Liver (tissue), 9 donors: ENCODE data around the gene CELF2. TPM values are rescaled to one million over a fixed set of nuclear protein-coding genes. Genes with fewer than 3 reads are reported as not detected.

Source experiments
- DNase-seq: peaks from one replicate; pipeline ENCODE4 v3.0.0-alpha.2; 2017; ENCODE audit warnings: low spot score
- H3K27ac ChIP-seq, 2 donors: one replicate each; pipeline ENCODE4 v1.7.0; 2013; ENCODE audit warnings: inconsistent platforms in 2 of 2, low read length in 2 of 2, control low read depth in 1 of 2, low read depth in 1 of 2, mild to moderate bottlenecking in 1 of 2
- H3K27me3 ChIP-seq, 4 donors: one replicate each; pipeline versions ENCODE4 v1.6.1 to v1.7.0; 2013; ENCODE audit warnings: low read length in 3 of 4, inconsistent platforms in 1 of 4, mild to moderate bottlenecking in 1 of 4, moderate library complexity in 1 of 4; ENCODE audit not compliant: control insufficient read depth in 4 of 4, insufficient read depth in 4 of 4
- H3K36me3 ChIP-seq, 4 donors: one replicate each; pipeline versions ENCODE4 v1.6.1 to v1.7.0; 2013; ENCODE audit warnings: low read length in 3 of 4, mild to moderate bottlenecking in 3 of 4, low read depth in 1 of 4, moderate library complexity in 1 of 4; ENCODE audit not compliant: control insufficient read depth in 4 of 4, insufficient read depth in 3 of 4
- H3K4me1 ChIP-seq, 4 donors: one replicate each; pipeline versions ENCODE4 v1.6.1 to v1.7.0; 2013; ENCODE audit warnings: low read length in 3 of 4, mild to moderate bottlenecking in 3 of 4, moderate library complexity in 1 of 4; ENCODE audit not compliant: control insufficient read depth in 4 of 4, insufficient read depth in 4 of 4
- H3K4me3 ChIP-seq, 3 donors: one replicate each; pipeline versions ENCODE4 v1.6.1 to v1.7.0; 2013; ENCODE audit warnings: low read length in 3 of 3, control low read depth in 1 of 3, low read depth in 1 of 3, mild to moderate bottlenecking in 1 of 3
- H3K9ac ChIP-seq, 2 donors: one replicate each; pipeline ENCODE4 v1.7.0; 2013; ENCODE audit warnings: low read length in 2 of 2, mild to moderate bottlenecking in 2 of 2, moderate library complexity in 2 of 2, control low read depth in 1 of 2, low read depth in 1 of 2
- H3K9me3 ChIP-seq, 4 donors: one replicate each; pipeline versions ENCODE4 v1.6.1 to v1.7.0; 2013; ENCODE audit warnings: low read length in 3 of 4; ENCODE audit not compliant: control insufficient read depth in 4 of 4
- EGR1 ChIP-seq, 2 donors: IDR thresholded peaks; 2 replicates each; pipeline ENCODE4 v1.6.1; 2016 to 2018; ENCODE audit warnings: antibody characterized with exemption in 2 of 2, low read depth in 2 of 2
- FOXA1 ChIP-seq: IDR thresholded peaks from 2 replicates; pipeline ENCODE4 v1.6.1; 2016; ENCODE audit warnings: antibody characterized with exemption
- FOXA2 ChIP-seq: IDR thresholded peaks from 2 replicates; pipeline ENCODE4 v1.6.1; 2016; ENCODE audit warnings: antibody characterized with exemption
- GABPA ChIP-seq, 2 donors: IDR thresholded peaks in 1 of 2; conservative IDR thresholded peaks in 1 of 2; 2 replicates each; pipeline ENCODE4 v1.6.1; 2016; ENCODE audit warnings: antibody characterized with exemption in 2 of 2, mild to moderate bottlenecking in 1 of 2, moderate library complexity in 1 of 2
- HNF4G ChIP-seq: IDR thresholded peaks from 2 replicates; pipeline ENCODE4 v1.6.1; 2016; ENCODE audit warnings: antibody characterized with exemption
- JUND ChIP-seq, 2 donors: IDR thresholded peaks; 2 replicates each; pipeline ENCODE4 v1.6.1; 2016; ENCODE audit warnings: antibody characterized with exemption in 2 of 2
- NR2F2 ChIP-seq: IDR thresholded peaks from 2 replicates; pipeline ENCODE4 v1.6.1; 2016; ENCODE audit warnings: antibody characterized with exemption
- RAD21 ChIP-seq, 2 donors: IDR thresholded peaks; 2 replicates each; pipeline ENCODE4 v1.6.1; 2016; ENCODE audit warnings: antibody characterized with exemption in 2 of 2, mild to moderate bottlenecking in 2 of 2
- REST ChIP-seq: IDR thresholded peaks from 2 replicates; pipeline ENCODE4 v1.6.1; 2016; ENCODE audit warnings: antibody characterized with exemption, mild to moderate bottlenecking
- RXRA ChIP-seq, 2 donors: IDR thresholded peaks; 2 replicates each; pipeline ENCODE4 v1.6.1; 2017 to 2018; ENCODE audit warnings: antibody characterized with exemption in 2 of 2, mild to moderate bottlenecking in 1 of 2
- SP1 ChIP-seq: IDR thresholded peaks from 2 replicates; pipeline ENCODE4 v1.6.1; 2018; ENCODE audit warnings: antibody characterized with exemption, mild to moderate bottlenecking
- TAF1 ChIP-seq: conservative IDR thresholded peaks from 2 replicates; pipeline ENCODE4 v1.6.1; 2016; ENCODE audit warnings: antibody characterized with exemption, mild to moderate bottlenecking
- YY1 ChIP-seq: IDR thresholded peaks from 2 replicates; pipeline ENCODE4 v1.6.1; 2016; ENCODE audit warnings: antibody characterized with exemption, mild to moderate bottlenecking
- WGBS: extraction: QIAGEN DNeasy Blood & Tissue Kit; methylation state at CpG from one replicate; pipeline ENCODE4 v1.1.7; 2013; 5-methylcytosine and 5-hydroxymethylcytosine counted together
- polyA plus RNA-seq, 2 donors: library from polyadenylated mRNA; stranded (reverse) in 1 of 2; unstranded in 1 of 2; fragments of 200-250 nt in 1 of 2; fragments of >200 nt in 1 of 2; fragmentation: Nextera tagmentation in 1 of 2; extraction: Ambion mirVana in 1 of 2; gene quantifications; one replicate each; pipeline versions ENCODE4 v1.2.1 to v1.2.3, GENCODE V29; 2013 to 2015
- total RNA-seq, 2 donors: library from RNA; depleted of rRNA; stranded (reverse); fragments of >200 nt; gene quantifications; one replicate each; pipeline ENCODE4 v1.2.3, GENCODE V29; 2014
- TF ChIP-seq, protein P1 (sequence below): fragments of 150-350 bp; IDR thresholded peaks from 2 replicates; pipeline ENCODE4 v1.5.1; 2017; ENCODE audit warnings: improper control_type of control experiment, low read depth, low read length; ENCODE audit not compliant: missing input control
- TF ChIP-seq, protein P2 (sequence below): IDR thresholded peaks from 2 replicates; pipeline ENCODE4 v1.6.1; 2016; ENCODE audit warnings: antibody characterized with exemption
- TF ChIP-seq, protein P3 (sequence below): IDR thresholded peaks from 2 replicates; pipeline ENCODE4 v1.6.1; 2016; ENCODE audit warnings: antibody characterized with exemption
- donor health status: healthy.
- donor health status: healthy.
- donor health status: healthy.
- donor health status: healthy.
- donor health status: healthy.

Gene CELF2
- total and polyA plus RNA-seq, 4 donors: 1.4 to 8.5 (median 5.6) TPM

DNA sequence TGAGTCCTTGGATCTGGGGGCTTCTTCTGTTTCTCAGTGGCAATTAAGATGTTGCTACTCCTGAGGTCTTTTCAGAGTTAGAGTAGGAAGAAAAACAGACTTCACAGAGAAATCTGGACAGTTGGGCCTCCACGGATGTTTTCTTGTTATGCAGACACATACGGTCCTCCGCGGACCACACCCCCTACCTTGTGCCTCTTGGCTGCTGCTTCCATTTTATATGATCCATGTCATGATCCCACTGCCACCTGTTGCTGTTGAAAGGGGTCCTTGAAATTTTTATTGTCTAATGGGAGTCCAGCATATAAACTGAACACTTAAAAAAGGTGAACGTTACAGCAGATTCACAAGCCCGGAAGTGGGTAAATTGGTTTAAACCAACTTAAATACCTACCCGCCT, 8.3 kb downstream of the CELF2 start:
- TF ChIP-seq, protein P1, sequence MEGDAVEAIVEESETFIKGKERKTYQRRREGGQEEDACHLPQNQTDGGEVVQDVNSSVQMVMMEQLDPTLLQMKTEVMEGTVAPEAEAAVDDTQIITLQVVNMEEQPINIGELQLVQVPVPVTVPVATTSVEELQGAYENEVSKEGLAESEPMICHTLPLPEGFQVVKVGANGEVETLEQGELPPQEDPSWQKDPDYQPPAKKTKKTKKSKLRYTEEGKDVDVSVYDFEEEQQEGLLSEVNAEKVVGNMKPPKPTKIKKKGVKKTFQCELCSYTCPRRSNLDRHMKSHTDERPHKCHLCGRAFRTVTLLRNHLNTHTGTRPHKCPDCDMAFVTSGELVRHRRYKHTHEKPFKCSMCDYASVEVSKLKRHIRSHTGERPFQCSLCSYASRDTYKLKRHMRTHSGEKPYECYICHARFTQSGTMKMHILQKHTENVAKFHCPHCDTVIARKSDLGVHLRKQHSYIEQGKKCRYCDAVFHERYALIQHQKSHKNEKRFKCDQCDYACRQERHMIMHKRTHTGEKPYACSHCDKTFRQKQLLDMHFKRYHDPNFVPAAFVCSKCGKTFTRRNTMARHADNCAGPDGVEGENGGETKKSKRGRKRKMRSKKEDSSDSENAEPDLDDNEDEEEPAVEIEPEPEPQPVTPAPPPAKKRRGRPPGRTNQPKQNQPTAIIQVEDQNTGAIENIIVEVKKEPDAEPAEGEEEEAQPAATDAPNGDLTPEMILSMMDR: no peak
- TF ChIP-seq SP1 (no peak), YY1 (no peak), FOXA2 (no peak), RXRA (IDR thresholded peaks at IDR 0.05) (no peak), JUND (IDR thresholded peaks at IDR 0.05) (no peak), RAD21 (IDR thresholded peaks at IDR 0.05) (no peak), FOXA1 (no peak), NR2F2 (no peak), REST (no peak), EGR1 (IDR thresholded peaks at IDR 0.05; ENCODE audit: low read depth in 2 of 2) (no peak), GABPA (IDR thresholded peaks at IDR 0.05 in 1 of 2, conservative IDR thresholded peaks at IDR 0.05 in 1 of 2) (no peak), TAF1 (no peak), HNF4G (no peak)
- TF ChIP-seq, protein P2, sequence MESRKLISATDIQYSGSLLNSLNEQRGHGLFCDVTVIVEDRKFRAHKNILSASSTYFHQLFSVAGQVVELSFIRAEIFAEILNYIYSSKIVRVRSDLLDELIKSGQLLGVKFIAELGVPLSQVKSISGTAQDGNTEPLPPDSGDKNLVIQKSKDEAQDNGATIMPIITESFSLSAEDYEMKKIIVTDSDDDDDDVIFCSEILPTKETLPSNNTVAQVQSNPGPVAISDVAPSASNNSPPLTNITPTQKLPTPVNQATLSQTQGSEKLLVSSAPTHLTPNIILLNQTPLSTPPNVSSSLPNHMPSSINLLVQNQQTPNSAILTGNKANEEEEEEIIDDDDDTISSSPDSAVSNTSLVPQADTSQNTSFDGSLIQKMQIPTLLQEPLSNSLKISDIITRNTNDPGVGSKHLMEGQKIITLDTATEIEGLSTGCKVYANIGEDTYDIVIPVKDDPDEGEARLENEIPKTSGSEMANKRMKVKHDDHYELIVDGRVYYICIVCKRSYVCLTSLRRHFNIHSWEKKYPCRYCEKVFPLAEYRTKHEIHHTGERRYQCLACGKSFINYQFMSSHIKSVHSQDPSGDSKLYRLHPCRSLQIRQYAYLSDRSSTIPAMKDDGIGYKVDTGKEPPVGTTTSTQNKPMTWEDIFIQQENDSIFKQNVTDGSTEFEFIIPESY: no peak
- TF ChIP-seq, protein P3, sequence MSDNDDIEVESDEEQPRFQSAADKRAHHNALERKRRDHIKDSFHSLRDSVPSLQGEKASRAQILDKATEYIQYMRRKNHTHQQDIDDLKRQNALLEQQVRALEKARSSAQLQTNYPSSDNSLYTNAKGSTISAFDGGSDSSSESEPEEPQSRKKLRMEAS: no peak

GRCh38 chr10:11026773-11027172, 9.1 kb downstream of the CELF2 start:
- Histone ChIP-seq H3K9me3 (no peaks in the 10 kb centered on the region), H3K4me1 (no peaks in the 10 kb centered on the region), H3K4me3 (no peak overlapping the region), H3K36me3 (no peaks in the 10 kb centered on the region), H3K27ac (no peak overlapping the region), H3K9ac (no peak overlapping the region), H3K27me3 (peaks cover 0 to 4% (median 1%) of the 10 kb centered on the region in 4 donors)
- DNase-seq: no peak
- WGBS: 68% methylated on average over 7 of the region's 7 CpGs
- no peak for TF ChIP-seq JUND (IDR thresholded peaks at IDR 0.05)
- TF ChIP-seq EGR1 (IDR thresholded peaks at IDR 0.05; ENCODE audit: low read depth in 2 of 2): no peak
- TF ChIP-seq, protein P2: no peak
- TF ChIP-seq GABPA (IDR thresholded peaks at IDR 0.05 in 1 of 2, conservative IDR thresholded peaks at IDR 0.05 in 1 of 2): no peak
- TF ChIP-seq REST: no peak
- TF ChIP-seq TAF1: no peak
- no peak for TF ChIP-seq RXRA (IDR thresholded peaks at IDR 0.05)
- TF ChIP-seq, protein P1: no peak
- TF ChIP-seq RAD21 (IDR thresholded peaks at IDR 0.05): no peak

More for the DNA sequence above, 8.3 kb downstream of the CELF2 start:
- Histone ChIP-seq H3K9me3 (no peaks in the 10 kb centered on the region), H3K9ac (no peak overlapping the region), H3K27me3 (peaks cover 0 to 7% (median 1%) of the 10 kb centered on the region in 4 donors), H3K36me3 (no peaks in the 10 kb centered on the region), H3K27ac (no peak overlapping the region), H3K4me3 (no peak overlapping the region), H3K4me1 (no peaks in the 10 kb centered on the region)
- no peak for DNase-seq
- WGBS: 74% methylated on average over 7 of the region's 7 CpGs
